HEK293T (cell line): ENCODE data around the gene BRF1.

ENCODE experiments used
- FOXA1 ChIP-seq: fragments of 450-650 bp; IDR thresholded peaks from 2 replicates; pipeline ENCODE4 v1.6.1; 2016; ENCODE audit warnings: mild to moderate bottlenecking
- FOXK2 ChIP-seq: fragments of 450-650 bp; IDR thresholded peaks from 2 replicates; pipeline ENCODE4 v1.6.1; 2016; ENCODE audit warnings: mild to moderate bottlenecking
- FOXM1 ChIP-seq: fragments of 450-650 bp; IDR thresholded peaks from 2 replicates; pipeline ENCODE4 v1.6.1; 2017; ENCODE audit warnings: mild to moderate bottlenecking, borderline replicate concordance
- HDGF ChIP-seq: fragments of 450-650 bp; IDR thresholded peaks from 2 replicates; pipeline ENCODE4 v1.6.1; 2017; ENCODE audit warnings: antibody characterized with exemption, borderline replicate concordance
- L3MBTL2 ChIP-seq: fragments of 450-650 bp; conservative IDR thresholded peaks from 2 replicates; pipeline ENCODE4 v1.6.1; 2016; ENCODE audit warnings: mild to moderate bottlenecking
- SP1 ChIP-seq: fragments of 450-650 bp; IDR thresholded peaks from 2 replicates; pipeline ENCODE4 v1.6.1; 2017
- SUZ12 ChIP-seq: fragments of 450-650 bp; IDR thresholded peaks from 2 replicates; pipeline ENCODE4 v1.6.1; 2016; ENCODE audit warnings: mild to moderate bottlenecking
- TARDBP ChIP-seq: fragments of 450-650 bp; IDR thresholded peaks from 2 replicates; pipeline ENCODE4 v1.6.1; 2016
- ZNF384 ChIP-seq: fragments of 450-650 bp; IDR thresholded peaks from 2 replicates; pipeline ENCODE4 v1.6.1; 2016

- TF ChIP-seq FOXM1: no peak
- TF ChIP-seq ZNF384: no peak
- no peak for TF ChIP-seq SUZ12
- TF ChIP-seq TARDBP: no peak
- no peak for TF ChIP-seq HDGF
- no peak for TF ChIP-seq FOXK2
- TF ChIP-seq SP1: no peak
- no peak for TF ChIP-seq L3MBTL2
- TF ChIP-seq FOXA1: no peak
These were observed 25.7 kb upstream of the BRF1 start for GRCh38 chr14:105326568-105326867.
